ENCODE measurements around the gene PRDM5.

DNA sequence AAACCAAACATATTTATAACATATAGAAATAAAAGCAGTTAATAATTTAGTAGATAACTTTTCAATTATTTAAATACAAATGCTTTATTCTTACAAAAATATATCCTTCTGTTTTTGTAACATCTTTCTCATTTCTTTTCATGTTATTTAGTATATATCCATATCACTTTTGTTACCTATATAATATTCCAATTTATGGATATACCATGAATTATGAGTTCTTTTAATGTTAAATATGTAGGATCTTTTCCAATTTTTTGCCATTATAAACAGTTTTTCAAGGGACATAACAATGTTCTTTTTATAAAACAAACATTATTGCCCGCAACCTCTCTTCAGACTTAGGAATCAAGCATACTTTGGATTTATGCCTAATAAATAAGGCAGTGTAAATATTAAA is 151.6 kb downstream of the PRDM5 start:
- TF ChIP-seq EZH2 (IDR thresholded peaks at IDR 0.05; ENCODE audit: low read length, missing control alignments) = no peak
- TF ChIP-seq, protein P1, sequence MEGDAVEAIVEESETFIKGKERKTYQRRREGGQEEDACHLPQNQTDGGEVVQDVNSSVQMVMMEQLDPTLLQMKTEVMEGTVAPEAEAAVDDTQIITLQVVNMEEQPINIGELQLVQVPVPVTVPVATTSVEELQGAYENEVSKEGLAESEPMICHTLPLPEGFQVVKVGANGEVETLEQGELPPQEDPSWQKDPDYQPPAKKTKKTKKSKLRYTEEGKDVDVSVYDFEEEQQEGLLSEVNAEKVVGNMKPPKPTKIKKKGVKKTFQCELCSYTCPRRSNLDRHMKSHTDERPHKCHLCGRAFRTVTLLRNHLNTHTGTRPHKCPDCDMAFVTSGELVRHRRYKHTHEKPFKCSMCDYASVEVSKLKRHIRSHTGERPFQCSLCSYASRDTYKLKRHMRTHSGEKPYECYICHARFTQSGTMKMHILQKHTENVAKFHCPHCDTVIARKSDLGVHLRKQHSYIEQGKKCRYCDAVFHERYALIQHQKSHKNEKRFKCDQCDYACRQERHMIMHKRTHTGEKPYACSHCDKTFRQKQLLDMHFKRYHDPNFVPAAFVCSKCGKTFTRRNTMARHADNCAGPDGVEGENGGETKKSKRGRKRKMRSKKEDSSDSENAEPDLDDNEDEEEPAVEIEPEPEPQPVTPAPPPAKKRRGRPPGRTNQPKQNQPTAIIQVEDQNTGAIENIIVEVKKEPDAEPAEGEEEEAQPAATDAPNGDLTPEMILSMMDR (conservative IDR thresholded peaks at IDR 0.05 in 1 of 2, IDR thresholded peaks at IDR 0.05 in 1 of 2; ENCODE audit: low read depth in 1 of 2, low read length in 2 of 2) = no peak

Data from fibroblast of lung (primary cell).